GM18867 (cell line): ENCODE results near the gene PSEN1.
A peak's percentile ranks its signal among the peaks of the same experiment; 100 is the strongest.

Experiments used
- ATAC-seq: cut with Tn5 transposase; IDR thresholded peaks from one replicate; pipeline ENCODE4 v1.9.1; 2021; ENCODE audit warnings: mild to moderate bottlenecking, moderate library complexity; ENCODE audit not compliant: unreplicated experiment

Gene PSEN1

GRCh38 chr14:73136387-73137225, at the start of gene PSEN1:
PSEN1 (plus strand) TSS chr14:73136507; CDS start chr14:73148020, 11,513 bp downstream.
- peak; percentile 92 for ATAC-seq

- ATAC-seq = no peak
These were observed 45.3 kb upstream of the PSEN1 start for GRCh38 chr14:73091044-73091443.

- ATAC-seq = no peak
These were observed 38.9 kb upstream of the PSEN1 start for GRCh38 chr14:73097421-73097820.

DNA sequence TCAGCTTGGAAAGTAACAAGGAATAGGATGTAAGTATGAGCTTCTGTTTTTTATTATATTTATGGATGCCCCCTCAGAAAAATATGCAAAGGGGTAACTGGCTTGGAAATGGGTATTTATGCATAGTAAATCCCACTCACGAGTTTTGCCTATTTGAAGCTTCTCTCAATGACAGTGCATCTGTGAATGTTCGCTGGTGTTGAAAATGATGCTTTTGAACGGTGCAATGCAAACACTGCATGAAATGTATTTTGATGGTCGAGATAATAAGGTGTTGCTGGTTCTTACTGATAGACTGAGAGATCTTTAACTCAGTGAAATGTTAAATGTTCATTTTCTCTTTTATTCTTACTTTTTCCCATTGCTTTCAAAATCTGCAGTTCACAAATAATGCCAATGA, 36.0 kb upstream of the PSEN1 start:
- ATAC-seq = no peak

DNA sequence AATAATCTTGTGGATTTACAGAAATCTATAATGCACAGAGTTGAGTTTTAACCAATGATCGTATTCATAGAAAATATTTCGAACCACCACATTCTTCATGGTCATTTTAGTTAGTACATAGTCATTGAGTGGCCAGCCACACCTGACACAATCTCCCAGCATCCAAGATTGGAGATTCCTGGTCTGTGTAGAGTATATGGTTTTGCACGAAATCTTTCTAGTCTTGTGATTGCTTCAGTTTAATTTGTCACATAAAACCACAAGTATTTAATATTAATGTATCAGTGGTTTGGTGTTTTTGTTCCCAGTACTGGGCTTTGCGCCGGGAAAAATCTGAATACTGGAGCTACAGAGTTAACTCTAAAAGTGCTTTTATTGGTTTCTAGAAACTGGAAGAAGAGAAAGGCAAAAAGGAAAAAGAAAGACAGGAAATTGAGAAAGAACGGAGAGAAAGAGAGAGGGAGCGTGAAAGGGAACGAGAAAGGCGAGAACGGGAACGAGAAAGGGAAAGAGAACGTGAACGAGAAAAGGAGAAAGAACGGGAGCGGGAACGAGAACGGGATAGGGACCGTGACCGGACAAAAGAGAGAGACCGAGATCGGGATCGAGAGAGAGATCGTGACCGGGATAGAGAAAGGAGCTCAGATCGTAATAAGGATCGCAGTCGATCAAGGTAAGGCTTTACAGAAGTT, 33.4 kb upstream of the PSEN1 start:
- ATAC-seq = no peak

GRCh38 chr14:73105050-73105449, 31.3 kb upstream of the PSEN1 start:
- no peak for ATAC-seq

- ATAC-seq = no peak
These were observed 30.6 kb upstream of the PSEN1 start for GRCh38 chr14:73105727-73106126.

GRCh38 chr14:73116079-73116665, 20.1 kb upstream of the PSEN1 start:
- no peak for ATAC-seq

- ATAC-seq = no peak
These were observed 12.0 kb upstream of the PSEN1 start for GRCh38 chr14:73124180-73124894.

DNA sequence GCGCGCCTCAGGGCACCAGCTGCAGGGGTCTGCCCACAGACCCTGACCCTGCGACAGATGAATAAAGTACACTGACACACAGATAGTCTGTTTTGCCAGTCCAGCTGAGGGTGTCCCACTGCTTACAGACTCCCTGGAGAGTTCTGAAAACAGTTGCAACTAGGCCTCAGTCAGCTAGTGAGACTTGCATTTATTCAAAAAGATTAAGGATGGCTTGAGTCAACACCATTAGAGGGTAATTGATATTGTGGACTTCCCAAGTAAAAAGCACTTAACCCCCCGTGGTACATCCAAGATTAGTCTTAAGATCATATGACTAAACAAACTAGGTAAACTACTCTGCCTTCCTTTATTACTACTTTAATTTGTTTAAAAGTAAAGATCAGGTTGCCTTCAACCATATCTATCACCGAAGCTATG, 11.1 kb upstream of the PSEN1 start:
- no peak for ATAC-seq

DNA sequence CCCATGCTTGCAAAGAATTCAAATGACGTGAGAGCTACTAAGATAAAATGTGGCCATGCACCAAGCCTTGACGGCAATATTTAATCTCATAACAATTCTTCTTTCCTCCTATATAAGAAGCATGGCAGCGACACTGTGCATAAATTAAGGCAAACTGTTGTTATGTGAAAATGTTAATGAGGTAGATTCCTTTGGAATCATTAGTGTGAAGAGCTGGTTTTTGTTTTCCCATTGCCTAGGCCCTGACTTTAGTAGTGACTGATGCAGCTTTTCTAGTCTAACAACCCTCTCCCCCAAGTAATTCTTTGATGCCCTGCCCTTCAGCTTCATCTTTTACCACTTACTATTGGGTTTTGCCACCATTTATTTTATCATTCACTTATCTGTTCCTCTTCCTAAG, 10.6 kb upstream of the PSEN1 start:
- no peak for ATAC-seq

- ATAC-seq = no peak
These were observed 2.5 kb upstream of the PSEN1 start for GRCh38 chr14:73133795-73134194.

DNA sequence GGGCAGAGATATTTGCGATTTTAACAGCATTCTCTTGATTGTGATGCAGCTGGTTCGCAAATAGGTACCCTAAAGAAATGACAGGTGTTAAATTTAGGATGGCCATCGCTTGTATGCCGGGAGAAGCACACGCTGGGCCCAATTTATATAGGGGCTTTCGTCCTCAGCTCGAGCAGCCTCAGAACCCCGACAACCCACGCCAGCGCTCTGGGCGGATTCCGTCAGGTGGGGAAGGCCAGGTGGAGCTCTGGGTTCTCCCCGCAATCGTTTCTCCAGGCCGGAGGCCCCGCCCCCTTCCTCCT, 271 bp upstream of the PSEN1 start:
- ATAC-seq = no peak

GRCh38 chr14:73140811-73141323, 4.6 kb downstream of the PSEN1 start:
- ATAC-seq = no peak

DNA sequence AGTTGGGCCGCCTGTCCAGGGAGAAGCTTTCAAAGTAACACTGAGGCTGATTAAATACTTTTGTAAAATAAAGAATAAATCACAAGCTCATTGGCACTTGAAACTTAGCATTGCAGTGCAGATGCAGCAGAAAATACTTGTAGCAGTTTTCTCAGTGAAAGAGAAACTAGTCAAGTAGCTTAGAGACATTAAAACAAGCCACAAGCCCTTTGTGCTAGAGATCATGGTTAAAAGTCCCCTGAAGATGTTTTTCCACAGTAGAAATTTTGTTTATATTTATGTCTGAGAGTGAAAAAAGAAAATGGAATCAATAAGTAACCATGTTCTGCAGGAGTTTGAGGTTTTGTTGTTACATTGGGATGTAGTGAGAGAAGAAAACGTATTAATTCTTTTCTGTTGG, 5.9 kb downstream of the PSEN1 start:
- no peak for ATAC-seq

- no peak for ATAC-seq
These were observed 6.7 kb downstream of the PSEN1 start for GRCh38 chr14:73143003-73143402.

- ATAC-seq = no peak
These were observed 7.3 kb downstream of the PSEN1 start for GRCh38 chr14:73143617-73144016.

DNA sequence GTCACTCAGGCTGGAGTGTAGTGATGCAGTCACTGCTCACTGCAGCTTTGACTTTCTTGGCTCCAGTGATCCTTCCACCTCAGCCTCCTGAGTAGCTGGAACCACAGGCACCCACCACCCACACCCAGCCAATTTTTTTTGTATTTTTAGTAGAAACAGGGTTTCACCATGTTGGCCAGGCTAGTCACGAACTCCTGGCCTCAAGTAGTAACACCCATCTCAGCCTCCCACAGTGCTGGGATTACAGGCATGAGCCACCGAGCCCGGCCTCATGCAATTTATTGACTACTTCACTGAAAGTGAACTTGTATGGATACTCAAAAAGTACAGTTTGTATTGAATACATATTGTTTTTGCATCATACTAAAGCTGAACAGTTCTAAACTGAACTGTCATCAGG, 9.1 kb downstream of the PSEN1 start:
- no peak for ATAC-seq

- ATAC-seq = no peak
These were observed 9.8 kb downstream of the PSEN1 start for GRCh38 chr14:73146111-73146510.

DNA sequence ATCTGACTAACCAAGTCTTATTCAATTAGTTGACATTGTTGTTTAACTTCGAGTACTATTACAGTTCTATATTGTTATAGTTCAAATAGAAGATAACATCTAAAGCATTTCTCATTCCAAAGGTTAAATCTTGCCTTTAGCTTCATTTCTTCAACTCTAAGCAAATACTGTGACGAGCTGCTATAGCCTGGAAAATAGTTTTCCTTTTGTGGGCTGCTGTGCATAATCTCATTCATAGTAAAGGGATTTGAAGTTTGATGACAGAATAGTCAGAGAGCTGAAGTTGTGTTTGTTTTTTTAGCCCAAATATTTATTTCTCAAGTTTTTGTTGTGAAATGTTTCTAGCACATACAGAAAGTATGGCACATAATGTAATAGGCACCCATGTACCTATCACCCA, 13.4 kb downstream of the PSEN1 start:
- no peak for ATAC-seq

- ATAC-seq = no peak
These were observed 17.0 kb downstream of the PSEN1 start for GRCh38 chr14:73153272-73153671.
